NT2/D1 (cell line): ENCODE results near the gene ZNF750.

Source experiments
- DNase-seq: peaks from one replicate; pipeline ENCODE4 v3.0.0-alpha.2; 2011; ENCODE audit warnings: low read depth, low spot score
- H3K27me3 ChIP-seq: 2 replicates; pipeline ENCODE4 v1.6.0; 2011; ENCODE audit warnings: mild to moderate bottlenecking; ENCODE audit not compliant: insufficient read length, insufficient read depth
- H3K36me3 ChIP-seq: 2 replicates; pipeline ENCODE4 v1.6.1; 2011; ENCODE audit warnings: mild to moderate bottlenecking, low read length, mixed read lengths; ENCODE audit not compliant: insufficient read depth, insufficient read length
- H3K4me1 ChIP-seq: 2 replicates; pipeline ENCODE4 v1.5.1; 2011; ENCODE audit not compliant: insufficient read depth, insufficient read length
- H3K4me3 ChIP-seq: 2 replicates; pipeline ENCODE4 v1.5.1; 2011; ENCODE audit warnings: low read depth; ENCODE audit not compliant: insufficient read length
- H3K9ac ChIP-seq: 2 replicates; pipeline ENCODE4 v1.6.0; 2011; ENCODE audit warnings: low read depth; ENCODE audit not compliant: insufficient read length
- H3K9me3 ChIP-seq: 2 replicates; pipeline ENCODE4 v1.5.1; 2011; ENCODE audit warnings: mild to moderate bottlenecking, low read length; ENCODE audit not compliant: insufficient read depth
- SUZ12 ChIP-seq: IDR thresholded peaks from 2 replicates; pipeline ENCODE4 v1.6.1; 2011; ENCODE audit not compliant: insufficient read length, insufficient read depth; ENCODE audit errors: extremely low read depth
- YY1 ChIP-seq: IDR thresholded peaks from 2 replicates; pipeline ENCODE4 v1.6.1; 2011; ENCODE audit not compliant: insufficient read length, insufficient read depth
- ZNF274 ChIP-seq: IDR thresholded peaks from 2 replicates; pipeline ENCODE4 v1.6.1; 2011; ENCODE audit warnings: mild to moderate bottlenecking, low read depth, low read length

The ZNF750 gene

DNA sequence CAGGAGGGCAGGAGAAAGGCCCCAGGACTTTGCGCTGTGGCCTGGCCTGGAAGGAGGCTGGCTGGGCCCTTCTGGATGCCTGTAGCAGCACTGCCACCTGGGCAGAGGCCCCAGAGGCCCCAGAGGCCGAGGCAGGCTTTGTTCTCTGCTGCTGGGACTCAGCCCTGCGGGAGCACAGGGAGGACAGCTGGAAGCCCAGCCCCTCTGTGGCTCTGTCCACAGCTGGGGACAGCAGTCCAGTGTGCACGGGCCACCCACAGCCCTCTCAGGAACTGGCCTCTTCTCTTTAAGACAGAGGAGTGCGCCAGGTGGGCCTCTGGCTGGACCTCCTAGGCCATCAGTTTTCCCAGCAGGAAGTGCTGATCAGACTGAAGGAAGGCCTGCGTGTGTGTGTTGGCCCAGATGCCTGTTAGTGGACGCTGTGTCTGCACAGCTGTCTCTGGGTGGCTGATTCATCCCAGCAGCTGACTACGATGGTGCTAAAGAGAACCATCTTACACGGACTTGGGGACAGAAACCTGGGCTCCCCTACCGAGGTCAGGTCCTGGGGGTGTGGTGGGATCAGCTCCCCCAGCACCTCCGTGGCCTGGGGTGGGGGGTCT is 26.9 kb upstream of the ZNF750 start:
- H3K4me1 ChIP-seq, result peaks cover 30% of the 10 kb centered on the region
- no peaks in the 10 kb centered on the region for H3K27me3 ChIP-seq
- DNase-seq, result no peak
- peaks cover 27% of the 10 kb centered on the region for H3K36me3 ChIP-seq
- H3K4me3 ChIP-seq, result no peak overlapping the region
- H3K9ac ChIP-seq, result no peak overlapping the region
- no peaks in the 10 kb centered on the region for H3K9me3 ChIP-seq
- TF ChIP-seq SUZ12 (no peak), ZNF274 (no peak), YY1 (no peak)

- no peak for DNase-seq
- TF ChIP-seq SUZ12, result no peak
- TF ChIP-seq YY1, result no peak
- TF ChIP-seq ZNF274, result no peak
- Histone ChIP-seq H3K4me3 (no peak overlapping the region), H3K9me3 (no peaks in the 10 kb centered on the region), H3K9ac (peak overlapping the region; percentile 26), H3K4me1 (peaks cover 30% of the 10 kb centered on the region), H3K27me3 (no peaks in the 10 kb centered on the region), H3K36me3 (peaks cover 19% of the 10 kb centered on the region)
Measured at GRCh38 chr17:82865774-82866395, 26.1 kb upstream of the ZNF750 start.

DNA sequence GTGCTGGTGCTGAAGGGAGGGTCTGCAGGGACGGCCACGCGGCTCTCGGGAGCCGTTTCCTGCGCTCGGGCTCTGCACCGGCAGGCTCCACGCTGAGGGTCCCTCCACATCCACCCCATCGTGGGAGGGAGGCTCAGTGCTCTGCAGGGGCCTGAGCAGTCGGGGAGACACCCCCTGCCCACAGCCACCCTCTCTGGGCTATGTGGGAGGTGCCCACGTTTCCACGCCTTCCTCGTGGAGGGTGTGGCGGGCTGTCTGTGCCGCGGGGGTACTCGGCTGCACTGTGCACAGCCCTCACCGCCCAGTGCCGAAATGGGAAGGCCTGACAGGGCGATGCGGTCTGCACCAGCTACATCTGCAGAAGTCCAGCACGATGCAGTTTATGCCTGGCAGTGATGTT is 25.5 kb upstream of the ZNF750 start:
- Histone ChIP-seq H3K9ac (peak overlapping the region; percentile 17), H3K27me3 (no peaks in the 10 kb centered on the region), H3K36me3 (peaks cover 12% of the 10 kb centered on the region), H3K4me3 (no peak overlapping the region), H3K9me3 (no peaks in the 10 kb centered on the region), H3K4me1 (peaks cover 30% of the 10 kb centered on the region)
- no peak for DNase-seq
- TF ChIP-seq ZNF274 (no peak), YY1 (no peak), SUZ12 (no peak)

GRCh38 chr17:82864713-82865248 is 25.0 kb upstream of the ZNF750 start:
- H3K4me1 ChIP-seq, result peaks cover 30% of the 10 kb centered on the region
- H3K27me3 ChIP-seq, result no peaks in the 10 kb centered on the region
- H3K9me3 ChIP-seq, result no peaks in the 10 kb centered on the region
- H3K4me3 ChIP-seq, result no peak overlapping the region
- no peak for DNase-seq
- H3K9ac ChIP-seq, result no peak overlapping the region
- TF ChIP-seq ZNF274 (no peak), SUZ12 (no peak)
- H3K36me3 ChIP-seq, result peaks cover 8% of the 10 kb centered on the region

- TF ChIP-seq ZNF274, result no peak
- no peak for TF ChIP-seq SUZ12
- TF ChIP-seq YY1, result no peak
- Histone ChIP-seq H3K9ac (no peak overlapping the region), H3K27me3 (no peaks in the 10 kb centered on the region), H3K9me3 (no peaks in the 10 kb centered on the region), H3K36me3 (peaks cover 8% of the 10 kb centered on the region), H3K4me1 (peaks cover 30% of the 10 kb centered on the region), H3K4me3 (no peak overlapping the region)
- DNase-seq, result no peak
Measured at GRCh38 chr17:82863941-82864712, 24.3 kb upstream of the ZNF750 start.

DNA sequence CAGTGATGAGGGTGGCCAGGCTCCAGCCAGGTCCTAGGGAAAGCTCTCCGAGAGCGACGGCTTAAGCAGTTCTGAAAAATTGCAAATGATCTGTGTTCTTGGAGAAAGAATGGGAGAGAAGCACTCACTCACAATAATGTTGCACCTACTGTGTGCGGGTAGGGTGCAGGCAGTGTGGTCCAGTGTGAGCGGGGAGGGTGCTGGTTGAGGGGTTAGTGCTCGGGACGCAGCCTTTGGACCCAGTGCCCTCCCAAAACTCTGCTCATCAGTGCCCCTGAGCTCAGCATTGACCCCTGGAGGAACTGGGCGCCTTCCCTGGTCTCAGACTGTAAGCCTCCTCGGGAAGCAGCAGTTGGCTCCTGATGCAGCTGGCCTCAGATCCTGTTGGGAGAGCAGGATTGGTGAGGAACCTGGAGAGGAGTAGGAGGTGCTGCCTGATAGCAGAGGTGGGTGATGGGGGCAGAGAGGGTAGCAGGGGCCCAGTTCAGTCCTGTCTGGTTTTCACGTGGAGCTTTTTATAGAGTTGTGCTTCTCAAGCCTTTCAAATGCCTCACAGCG is 23.6 kb upstream of the ZNF750 start:
- Histone ChIP-seq H3K36me3 (peaks cover 8% of the 10 kb centered on the region), H3K9ac (no peak overlapping the region), H3K27me3 (no peaks in the 10 kb centered on the region), H3K4me1 (peaks cover 35% of the 10 kb centered on the region), H3K9me3 (no peaks in the 10 kb centered on the region), H3K4me3 (no peak overlapping the region)
- no peak for TF ChIP-seq ZNF274
- no peak for DNase-seq

- Histone ChIP-seq H3K4me1 (peaks cover 36% of the 10 kb centered on the region), H3K36me3 (peaks cover 8% of the 10 kb centered on the region), H3K9ac (no peak overlapping the region), H3K9me3 (no peaks in the 10 kb centered on the region), H3K4me3 (no peak overlapping the region), H3K27me3 (no peaks in the 10 kb centered on the region)
- DNase-seq, result no peak
- TF ChIP-seq ZNF274 (no peak), SUZ12 (no peak), YY1 (no peak)
Measured at GRCh38 chr17:82862737-82863382, 23.0 kb upstream of the ZNF750 start.
